HG03108 (cell line): Measurements from ENCODE around the gene DPH1.
"Not testable (repeated sequence)": the region's sequence is repeated elsewhere in the genome, so short reads cannot be mapped to it uniquely, and the experiment has no call there.

ENCODE experiments used
- ATAC-seq: cut with Tn5 transposase; IDR thresholded peaks from one replicate; pipeline ENCODE4 v1.9.1; 2021; ENCODE audit warnings: moderate library complexity; ENCODE audit not compliant: unreplicated experiment

Gene DPH1

DNA sequence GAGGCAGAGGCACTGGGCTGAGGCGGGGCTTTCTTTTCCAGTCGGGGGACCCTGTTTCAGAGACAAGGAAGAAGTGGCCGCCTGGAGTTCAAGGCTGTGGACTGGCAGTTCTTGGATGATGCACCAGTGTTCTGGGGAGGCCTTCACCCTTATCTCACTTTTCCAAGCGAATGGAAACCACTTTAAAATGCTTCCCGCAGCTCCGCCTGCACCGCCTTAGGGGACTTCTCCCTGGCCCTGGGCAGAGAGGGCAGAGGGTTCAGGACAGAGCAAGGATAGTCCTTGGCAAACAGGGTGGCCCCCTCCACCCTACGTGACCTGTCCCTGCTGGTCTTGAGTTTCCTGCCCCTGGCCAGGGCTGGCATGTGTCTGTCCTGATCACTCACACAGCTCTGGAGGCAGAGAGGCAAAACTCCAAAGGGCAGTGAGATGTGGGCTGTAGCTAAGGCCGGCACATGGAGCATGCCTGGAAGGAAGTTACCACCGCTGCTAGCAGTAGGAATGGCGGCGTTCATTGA, 25.5 kb upstream of the DPH1 start:
- no peak for ATAC-seq

DNA sequence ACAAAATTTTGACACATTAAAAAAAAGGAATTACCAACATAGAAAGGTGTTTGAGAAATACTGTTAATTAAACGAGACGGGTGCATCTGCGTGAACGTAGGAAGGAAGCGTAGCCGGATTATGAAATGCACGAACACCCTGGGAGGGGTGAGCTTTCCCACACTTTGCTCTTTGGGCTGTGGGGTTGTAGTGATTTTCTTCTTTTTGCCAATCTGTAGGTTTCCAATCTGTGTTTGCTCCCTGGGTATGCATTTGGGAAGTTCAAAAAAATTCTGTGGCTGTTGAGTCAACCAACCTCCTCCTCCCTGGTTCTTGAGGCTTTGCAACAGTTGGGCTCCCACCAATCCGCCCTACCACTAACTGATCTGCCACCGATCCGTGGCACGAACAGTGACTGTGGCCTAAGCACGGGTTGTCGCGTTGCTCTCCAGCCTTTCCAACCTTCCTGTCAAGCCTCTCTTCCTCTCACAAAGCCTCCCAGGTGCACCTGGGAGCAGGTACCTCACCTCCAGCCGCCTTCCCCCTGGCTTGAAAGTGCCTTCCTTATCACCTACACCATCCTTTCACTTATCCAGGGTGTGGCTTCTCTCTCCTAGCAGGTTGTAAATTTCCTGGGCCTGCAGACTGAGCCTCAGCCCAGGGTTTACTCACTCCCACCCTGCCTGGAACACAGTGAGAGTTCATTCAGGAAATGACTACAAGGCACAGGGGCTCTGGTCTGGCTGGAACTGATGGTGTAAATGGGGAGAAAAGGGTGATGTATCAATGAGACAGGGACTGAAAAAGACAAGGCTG, 21.4 kb upstream of the DPH1 start:
- ATAC-seq = no peak

DNA sequence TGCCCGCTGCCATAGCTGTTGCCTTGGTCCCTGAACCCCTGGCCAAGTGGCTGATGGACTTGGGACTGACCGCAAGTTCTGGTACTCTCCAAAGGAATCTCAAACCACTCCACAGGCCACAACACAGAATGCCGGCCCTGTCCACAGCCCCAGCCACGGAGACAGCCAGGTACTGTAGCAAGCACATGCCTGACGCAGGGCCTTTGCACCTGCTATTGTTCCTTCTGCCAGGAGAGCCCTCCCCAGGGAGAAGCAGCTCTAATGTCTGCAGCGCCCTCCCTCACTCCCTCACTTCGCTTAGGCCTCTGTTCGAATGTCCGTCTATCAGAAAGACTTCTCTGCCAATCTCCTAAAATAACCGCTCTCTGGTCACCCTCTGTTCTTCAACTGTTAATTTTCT, 20.2 kb upstream of the DPH1 start:
- no peak for ATAC-seq

DNA sequence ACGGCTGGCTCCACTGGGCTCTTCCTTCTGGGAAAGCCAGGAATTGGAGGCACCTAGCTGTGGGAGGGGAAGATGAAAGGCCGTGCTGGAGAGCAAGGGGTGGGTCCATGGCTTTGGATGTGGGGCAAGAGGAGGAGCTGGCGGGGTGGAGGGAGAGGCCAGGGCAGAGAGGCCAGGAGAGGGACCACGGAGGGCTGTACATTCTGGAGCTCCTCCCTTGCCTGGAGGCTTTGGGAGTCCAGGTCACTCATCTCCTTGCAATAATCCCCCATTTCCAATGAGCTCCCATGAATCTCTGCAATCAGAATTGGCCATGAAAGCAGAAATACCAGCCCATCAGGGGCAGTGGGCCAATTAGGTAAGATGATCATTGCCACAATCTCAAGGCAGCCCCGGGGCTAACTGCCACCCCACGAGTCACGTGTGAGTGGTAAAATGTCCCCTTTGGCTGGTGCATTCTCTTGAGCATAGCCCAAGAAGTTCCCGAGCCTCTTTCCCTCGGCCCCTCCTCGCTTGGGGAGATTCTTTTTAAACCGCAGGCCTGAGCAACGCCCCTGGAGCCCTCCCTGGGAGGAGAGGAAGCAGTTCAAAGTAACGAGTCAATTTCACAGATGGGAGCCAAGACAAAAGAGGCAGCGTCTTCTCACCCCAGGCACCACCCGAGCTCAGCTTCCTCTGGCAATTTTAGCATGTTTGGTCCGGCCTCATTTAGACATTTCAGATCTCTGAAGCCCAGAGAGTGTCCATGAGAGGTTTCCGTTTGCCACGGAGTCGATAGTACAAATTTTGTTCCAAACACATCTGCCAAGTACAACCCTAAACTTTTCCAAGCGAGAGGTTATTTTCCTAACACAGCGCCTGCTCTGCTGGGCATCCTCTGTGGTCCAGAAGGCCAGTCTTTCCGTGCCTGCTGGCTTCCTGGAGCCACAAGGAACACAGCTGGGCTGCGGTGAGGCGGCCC, 18.3 kb upstream of the DPH1 start:
- ATAC-seq = no peak

DNA sequence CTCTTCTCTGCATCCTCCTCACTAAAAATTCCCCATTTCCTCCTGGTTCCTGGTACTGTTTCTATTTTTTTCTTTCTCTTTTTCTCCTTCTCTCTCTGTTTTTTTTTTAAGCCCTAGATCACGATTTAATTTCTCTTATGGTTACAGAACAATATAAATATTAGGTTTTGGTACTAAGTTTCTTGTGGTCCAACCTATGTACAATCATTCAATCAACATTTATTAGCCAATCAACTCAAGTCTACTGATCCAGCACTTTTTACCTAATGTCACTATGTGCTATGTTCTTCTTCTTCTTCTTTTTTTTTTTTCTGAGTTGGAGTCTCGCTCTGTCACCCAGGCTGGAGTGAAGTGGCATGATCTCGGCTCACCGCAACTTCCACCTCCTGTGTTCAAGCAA, 17.5 kb upstream of the DPH1 start:
- ATAC-seq = no peak

DNA sequence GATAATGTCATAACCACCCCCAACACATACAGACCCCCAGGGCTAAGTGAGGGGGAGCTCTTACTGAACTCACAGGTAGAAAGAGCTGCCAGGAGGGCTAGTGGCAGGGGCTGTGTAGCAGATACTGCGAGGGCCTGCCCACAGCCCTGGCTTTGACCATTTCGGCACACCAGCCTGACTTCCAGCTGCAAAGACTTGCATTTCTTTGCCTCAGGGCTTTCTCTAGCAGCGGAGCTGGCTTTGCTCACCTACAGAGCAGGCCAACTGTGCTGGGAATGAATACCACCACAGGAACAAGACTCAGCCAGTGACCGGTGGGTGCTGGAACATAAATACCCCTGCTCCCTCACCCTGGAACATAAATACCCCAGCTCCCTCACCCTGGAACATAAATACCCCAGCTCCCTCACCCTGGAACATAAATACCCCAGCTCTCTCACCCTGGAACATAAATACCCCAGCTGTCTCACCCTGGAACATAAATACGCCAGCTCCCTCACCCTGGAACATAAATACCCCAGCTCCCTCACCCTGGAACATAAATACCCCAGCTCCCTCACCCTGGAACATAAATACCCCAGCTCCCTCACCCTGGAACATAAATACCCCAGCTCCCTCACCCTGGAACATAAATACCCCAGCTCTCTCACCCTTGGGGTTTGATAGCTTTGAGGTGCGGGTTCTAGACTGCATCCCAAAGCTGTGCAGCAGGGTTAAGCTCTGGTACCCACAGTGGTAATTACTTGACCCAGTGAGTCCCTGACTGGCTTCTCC, 16.5 kb upstream of the DPH1 start:
- not testable (repeated sequence) for ATAC-seq

DNA sequence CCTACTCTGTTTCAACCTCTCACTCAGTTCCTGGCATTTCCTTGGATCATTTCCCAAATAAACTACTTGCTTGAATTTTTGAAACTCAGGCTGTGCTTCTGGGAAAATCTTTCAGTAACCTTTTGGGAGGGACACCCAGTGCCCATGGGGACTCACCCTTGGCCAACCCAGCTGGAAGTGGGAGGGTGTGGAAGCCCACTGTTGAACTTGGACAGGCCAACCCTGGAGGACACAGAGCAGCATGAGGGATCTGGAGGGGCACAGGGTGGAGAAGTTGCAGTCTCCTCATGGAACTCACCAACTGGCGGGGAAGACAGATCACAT, 16.0 kb upstream of the DPH1 start:
- ATAC-seq = no peak

DNA sequence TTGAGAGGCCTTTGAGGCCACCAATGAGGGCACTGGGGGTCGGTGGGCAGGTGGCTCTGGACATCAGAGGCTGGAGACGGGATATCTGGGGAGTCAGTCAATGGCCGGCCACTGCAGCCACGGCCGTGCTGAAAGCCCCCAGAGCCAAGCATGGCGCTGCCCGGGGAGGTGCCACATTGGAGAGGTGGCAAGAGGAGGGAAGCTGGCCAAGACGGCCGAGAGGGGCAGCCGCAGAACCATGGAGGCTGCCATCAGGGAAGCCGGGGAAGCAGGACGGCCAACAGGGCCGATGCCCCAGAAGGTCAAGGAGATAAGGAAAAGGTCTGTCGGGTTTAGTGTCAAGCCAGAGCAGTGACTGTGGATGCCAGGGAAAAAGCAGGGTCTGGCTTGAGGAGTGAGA, 14.6 kb upstream of the DPH1 start:
- ATAC-seq = no peak

DNA sequence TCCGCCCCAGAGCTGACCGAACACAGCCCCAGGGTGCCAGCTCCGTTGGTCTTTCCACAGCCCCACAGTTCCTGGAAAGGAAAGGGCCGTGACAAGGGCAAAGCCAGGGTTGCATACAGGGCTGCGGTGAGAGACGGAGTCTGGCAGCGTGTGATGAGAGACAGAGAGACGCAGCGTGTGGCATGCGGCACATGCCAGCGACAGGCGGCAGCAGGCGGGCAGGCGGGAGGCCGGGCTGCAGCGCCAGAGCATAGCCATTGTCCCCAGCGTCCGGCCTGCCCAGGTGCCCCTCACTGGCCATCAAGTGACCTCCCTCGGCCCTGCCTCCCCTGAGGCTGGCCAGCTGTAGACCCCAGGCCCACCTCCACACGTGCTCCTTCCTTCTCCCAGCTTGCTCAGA, 13.5 kb upstream of the DPH1 start:
- no peak for ATAC-seq

DNA sequence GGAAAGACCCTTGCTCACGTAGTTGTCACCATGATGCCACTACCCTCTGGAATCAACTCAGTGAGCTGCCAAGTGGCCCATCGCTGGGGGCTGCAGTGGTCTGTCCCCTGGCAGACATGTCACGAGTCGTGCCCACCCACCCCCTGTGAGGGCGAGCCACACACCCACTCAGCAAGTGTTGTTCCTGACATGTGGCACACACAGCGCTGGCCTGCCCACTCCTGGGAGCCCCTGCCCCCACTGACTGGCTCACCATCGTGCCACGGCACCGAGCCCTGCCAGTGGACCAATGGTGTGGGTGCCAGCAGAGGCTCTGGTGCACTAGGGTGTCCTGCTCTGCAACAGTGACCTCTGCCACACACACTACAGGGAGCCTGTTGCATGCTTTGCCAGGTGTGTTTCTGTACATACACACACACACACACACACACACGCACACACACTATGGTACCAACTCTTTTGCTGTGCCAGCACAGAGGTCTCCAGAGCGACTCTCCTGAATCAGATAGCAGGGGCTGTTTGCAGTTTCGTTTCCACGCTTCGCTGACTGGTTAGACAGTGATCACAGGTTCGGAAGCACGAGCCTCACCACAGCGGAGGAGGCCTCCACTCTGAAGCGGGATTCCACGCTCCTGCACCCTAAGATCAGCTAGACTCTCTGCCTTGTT, 12.5 kb upstream of the DPH1 start:
- ATAC-seq = no peak

DNA sequence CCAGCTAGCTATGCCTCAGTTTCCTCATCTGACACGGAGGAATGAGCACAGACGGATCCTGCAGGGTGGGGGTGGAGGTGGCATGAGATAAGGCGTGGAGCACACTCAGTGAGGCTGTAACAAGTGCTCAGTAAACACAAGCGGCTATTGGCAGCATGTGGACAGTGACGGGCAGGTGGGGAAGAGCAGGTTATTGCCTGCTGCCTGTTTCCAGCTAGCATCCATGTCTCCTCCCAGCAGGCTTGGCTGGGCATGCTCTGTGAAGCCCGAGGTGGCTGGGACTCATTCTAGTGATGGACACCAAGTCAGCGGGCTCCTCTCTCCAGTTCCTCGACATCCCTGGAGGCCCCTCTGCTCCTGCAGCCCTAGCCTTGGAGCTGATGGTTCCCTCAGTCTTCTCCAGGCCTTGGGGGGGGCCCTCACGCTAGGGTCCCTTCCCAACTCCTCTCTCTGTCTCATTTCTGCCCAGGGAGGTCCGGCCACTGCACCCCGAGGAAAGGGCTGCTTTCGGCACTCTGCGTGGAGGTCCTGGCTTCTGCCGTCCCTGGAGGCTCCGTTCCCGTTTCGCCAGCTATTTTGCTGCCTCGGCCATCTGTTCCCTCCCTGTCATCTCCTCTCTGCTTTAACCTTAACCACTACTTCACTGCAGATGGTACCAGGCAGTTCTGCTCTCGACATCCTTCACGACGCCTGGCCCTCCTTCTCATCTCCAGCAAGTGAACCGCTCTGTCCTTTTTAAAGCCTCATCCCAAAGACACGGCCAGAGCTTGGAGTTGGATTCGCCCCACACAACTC, 11.0 kb upstream of the DPH1 start:
- no peak for ATAC-seq

DNA sequence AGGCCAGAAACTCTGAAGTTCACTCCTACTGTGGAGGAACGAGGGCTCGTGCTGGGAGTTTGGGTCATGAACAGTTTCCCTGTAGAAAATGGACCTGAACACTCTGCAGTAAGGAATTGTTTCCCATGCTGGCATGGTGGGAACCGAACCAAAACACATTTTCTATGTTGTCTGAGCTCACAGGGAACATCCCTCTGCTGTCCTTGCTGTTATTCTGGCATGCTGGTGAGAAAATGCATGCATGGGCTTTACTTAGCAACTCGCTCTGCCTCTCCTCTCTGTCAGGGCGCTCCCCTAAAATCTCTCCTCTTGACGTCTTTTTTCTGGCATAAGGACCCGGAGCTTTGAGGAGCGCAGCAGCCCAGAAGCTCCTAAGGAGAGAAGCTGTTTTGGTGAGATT, 10.2 kb upstream of the DPH1 start:
- ATAC-seq = no peak

DNA sequence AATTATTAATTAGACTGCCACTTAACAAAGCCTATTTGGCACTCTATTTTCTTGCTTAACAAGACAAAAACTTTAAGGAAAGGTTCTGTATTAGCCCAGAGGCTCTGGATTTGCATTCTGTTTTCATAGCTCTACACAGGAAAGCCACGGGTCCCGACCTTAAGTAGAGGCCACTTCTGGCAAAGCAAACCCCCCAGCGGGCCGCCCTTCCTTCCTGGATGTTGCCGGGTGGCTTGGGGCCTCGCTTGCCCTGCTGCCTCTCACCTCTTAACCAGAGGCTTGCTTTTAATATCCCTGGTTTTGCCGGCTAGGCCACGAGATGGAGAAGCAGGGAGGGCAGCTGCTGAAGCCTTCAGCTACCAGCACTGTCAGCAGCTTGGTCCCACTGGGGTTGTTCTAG, 9.2 kb upstream of the DPH1 start:
- no peak for ATAC-seq

DNA sequence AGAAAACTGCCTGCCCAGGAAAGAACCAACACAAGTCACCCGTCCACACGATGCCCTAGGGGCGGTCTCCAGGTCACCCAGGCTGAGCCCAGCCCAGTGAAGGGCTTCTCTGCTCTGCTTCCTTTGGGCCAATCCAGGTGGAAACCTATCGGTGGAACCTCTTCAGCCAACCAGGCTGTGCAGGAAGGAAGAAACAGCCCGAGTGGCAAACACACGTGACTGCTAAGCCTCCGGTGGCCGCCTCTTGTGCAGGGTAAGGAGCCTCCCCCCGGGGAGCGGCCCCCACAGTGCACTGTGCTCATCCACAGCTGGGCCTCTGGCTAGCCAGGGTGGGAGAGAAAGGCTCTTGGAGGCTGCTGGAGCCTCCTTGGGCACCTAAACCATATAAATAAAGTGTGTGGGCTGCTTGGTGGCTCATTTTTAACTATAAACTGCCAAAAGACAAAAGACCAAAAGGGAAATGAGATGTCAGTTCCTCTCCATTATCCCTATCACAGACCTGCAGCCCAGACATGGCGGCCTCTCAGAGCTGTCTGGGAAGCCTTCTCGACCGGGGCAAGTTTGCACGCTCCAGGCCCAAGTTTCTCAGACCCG, 7.2 kb upstream of the DPH1 start:
- no peak for ATAC-seq

DNA sequence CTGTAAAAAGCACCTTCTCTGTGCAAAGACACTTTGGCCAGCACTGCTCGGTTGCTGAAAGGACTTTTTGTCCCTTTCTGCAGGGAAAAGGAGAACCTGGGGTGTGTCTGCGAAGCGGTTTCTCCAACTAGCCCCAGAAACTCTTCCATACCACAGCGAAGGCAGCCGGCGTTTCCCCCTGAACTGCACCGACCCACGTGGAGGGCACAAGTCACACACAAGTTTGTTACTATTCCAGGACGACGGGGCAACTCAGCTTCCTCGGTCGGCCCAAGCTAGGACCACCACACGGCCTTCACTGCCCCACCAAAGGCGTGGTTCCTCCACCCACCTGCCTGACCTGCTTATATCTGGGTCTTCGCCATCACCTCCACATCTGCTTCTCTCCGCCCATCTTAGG, 6.7 kb upstream of the DPH1 start:
- ATAC-seq = no peak

DNA sequence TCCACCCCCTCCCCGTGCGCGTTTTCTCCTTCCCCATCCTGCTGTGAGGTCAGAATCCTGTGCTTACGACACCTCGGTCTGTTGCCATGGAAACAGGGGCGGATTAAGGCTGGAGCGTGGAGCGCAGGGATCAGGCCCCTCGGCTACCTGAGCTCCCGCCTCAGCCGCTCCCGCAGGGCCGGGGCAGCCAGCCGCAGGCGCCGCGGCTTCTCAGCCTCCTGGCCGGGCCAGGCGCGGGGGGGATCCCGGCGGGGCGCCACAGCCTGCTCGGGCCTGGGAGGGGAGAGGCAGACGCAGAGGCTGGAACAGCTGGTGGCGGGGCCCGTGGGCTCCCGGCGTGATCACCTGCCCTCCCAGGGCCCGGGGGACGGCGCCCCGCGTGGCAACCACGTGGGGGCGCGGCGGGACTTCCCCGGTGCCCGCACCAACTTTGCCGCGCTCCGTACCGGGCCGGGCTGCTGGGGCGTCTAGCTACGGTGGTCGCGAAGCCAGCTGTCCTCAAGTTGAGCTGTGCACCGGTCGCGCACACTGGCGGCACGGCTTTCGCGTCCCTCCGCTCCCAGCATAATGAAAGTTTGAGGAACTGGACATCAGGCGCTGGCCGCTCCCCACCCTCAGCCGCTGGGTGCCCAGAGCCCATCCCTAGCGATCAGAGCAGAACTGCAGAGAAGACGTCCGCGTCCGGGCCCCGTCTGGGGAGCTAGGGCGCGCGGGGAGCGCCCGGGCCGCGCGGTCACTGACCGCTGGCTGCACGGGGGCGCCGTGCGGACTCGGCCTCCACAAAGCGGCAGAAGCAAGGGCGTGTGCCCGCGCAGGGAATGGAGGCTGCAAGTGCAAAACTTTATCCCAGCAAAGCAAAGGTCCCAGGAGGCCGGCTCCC, 6.0 kb upstream of the DPH1 start:
- no peak for ATAC-seq

DNA sequence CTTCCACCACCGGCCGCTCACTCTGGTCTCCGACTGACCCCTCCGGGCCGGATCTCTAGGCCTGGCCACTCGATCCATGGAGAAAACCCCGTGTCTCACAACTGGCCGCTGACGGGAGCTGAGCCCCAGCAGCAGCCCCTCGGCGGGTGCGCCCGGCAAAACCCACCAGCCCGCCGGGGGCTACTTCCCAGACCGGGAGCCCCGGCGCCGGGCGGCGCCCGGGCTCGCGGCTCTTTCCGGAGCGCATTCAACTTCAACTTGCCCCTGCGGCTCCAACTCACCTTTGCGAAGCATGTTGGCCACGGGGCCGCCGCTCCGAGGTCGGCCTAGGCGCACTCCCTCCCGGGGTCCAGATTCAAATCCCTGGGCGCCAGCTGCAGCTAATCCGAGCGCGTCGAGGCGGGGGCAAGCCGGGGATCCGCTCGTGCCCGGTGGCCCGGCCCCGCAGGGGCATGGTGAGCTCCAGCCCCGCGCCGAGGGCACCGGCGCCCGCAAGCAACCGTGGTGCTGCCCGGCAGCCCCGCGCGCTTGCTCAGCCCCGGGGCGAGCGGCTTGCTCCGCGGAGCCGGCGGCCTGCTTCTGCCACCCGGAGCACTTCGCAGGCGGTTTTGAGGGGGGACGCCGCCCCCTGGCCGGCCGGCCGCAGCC, 5.3 kb upstream of the DPH1 start:
- no peak for ATAC-seq

DNA sequence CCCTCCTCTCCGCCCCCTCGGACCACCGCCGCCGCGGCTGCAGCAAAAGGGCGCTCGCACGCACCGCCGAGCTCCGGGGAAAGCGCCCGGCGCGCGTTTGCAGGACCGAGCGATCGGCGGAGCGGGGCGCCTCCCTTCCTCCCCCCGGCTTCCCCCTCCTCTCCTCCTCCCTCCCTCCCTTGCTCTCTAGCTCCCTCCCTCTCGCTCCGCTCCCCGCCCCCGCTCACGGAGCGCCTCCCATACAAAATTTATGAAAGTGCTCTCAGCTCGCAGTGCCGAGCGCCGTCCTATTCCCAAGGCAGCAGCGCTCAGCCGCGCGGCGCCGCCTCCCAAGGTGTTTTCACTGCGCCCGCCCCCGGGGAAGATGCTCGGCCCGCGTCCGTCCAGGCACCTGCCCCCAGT, 4.7 kb upstream of the DPH1 start, which contains the start of gene RTN4RL1:
Gene RTN4RL1, minus strand, starts transcription at position 115 of the 402 bp plus-strand sequence. CDS start 469 bp downstream, outside the sequence.
- no peak for ATAC-seq
